Gastrocnemius medialis (tissue), 4 donors: ENCODE data around the gene PCED1B.

Source experiments
- CTCF ChIP-seq, 5 experiments: fragments of 450-650 bp in 3 of 5; fragments of 200-600 bp in 2 of 5; sonication (generic) in 2 of 5; IDR thresholded peaks in 4 of 5; conservative IDR thresholded peaks in 1 of 5; 1 replicate in 4 of 5; 2 replicates in 1 of 5; pipeline ENCODE4 v1.5.1; 2016 to 2019; ENCODE audit warnings: antibody characterized with exemption in 5 of 5, mild to moderate bottlenecking in 3 of 5, moderate library complexity in 3 of 5
- POLR2A ChIP-seq, 2 donors: fragments of 450-650 bp; IDR thresholded peaks; one replicate each; pipeline ENCODE4 v1.6.1; 2017; ENCODE audit warnings: antibody characterized with exemption in 2 of 2, mild to moderate bottlenecking in 2 of 2, moderate library complexity in 2 of 2

DNA sequence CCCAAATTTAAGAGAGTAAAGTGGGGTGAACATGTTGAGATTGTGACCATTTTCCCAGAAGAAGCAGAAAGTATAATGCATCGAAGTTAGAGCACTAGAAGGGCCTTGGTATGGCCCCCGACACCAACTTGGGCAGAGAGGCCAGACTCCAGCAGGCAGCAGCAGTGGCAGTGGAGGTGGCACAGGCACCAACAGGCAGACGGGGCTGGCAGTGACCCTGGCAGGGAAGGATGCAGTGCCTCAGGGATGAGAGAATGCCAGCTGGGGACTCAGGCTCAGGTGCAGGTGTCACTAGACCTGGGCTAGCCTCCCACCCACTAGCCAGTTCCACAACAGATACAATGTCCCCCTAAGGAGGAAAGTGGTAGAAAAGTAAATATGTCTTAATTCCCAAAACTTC is 28.0 kb downstream of the PCED1B start:
- TF ChIP-seq CTCF (IDR thresholded peaks at IDR 0.05 in 4 of 5, conservative IDR thresholded peaks at IDR 0.05 in 1 of 5) (no peak), POLR2A (IDR thresholded peaks at IDR 0.05) (no peak)
